SH-SY5Y (cell line): ENCODE data around the gene MYH9.

Experiments
- GATA2 ChIP-seq: IDR thresholded peaks from 2 replicates; pipeline ENCODE4 v1.6.1; 2011; ENCODE audit warnings: mild to moderate bottlenecking, low read depth, low read length
- GATA3 ChIP-seq: IDR thresholded peaks from 2 replicates; pipeline ENCODE4 v1.6.1; 2011; ENCODE audit warnings: low read depth, mild to moderate bottlenecking, low read length, moderate library complexity

- TF ChIP-seq GATA2 (no peak), GATA3 (no peak)
Observed at GRCh38 chr22:36245805-36246356, 141.9 kb downstream of the MYH9 start.
